IMR-90 (cell line): ENCODE data around the gene TBX10. TPM values are rescaled to one million over a fixed set of nuclear protein-coding genes. Genes with fewer than 3 reads are reported as not detected.

Experiments used
- ATAC-seq: fragments of 200-7000 bp; cut with Tn5 transposase; 2 replicates; pipeline ENCODE4 v1.9.1; 2020; ENCODE audit warnings: low read depth, mild to moderate bottlenecking, moderate library complexity
- BruUV-seq: library from RNA; stranded (reverse); fragments of 400-500 nt; replicated peaks from 2 replicates; lab custom pipeline; 2021; lab: Mats Ljungman, UMichigan
- CTCF ChIA-PET: fragments of 300-600 bp; formaldehyde crosslinking; extraction: SDS; loops from one replicate; lab custom pipeline; 2021; ENCODE audit warnings: antibody characterized with exemption; lab: Yijun Ruan, JAX
- POLR2A ChIA-PET: fragments of 300-600 bp; sonication (Branson Sonifier 250); formaldehyde crosslinking; loops from one replicate; lab custom pipeline; 2022; ENCODE audit warnings: antibody characterized with exemption; ENCODE audit not compliant: unreplicated experiment; lab: Charles Lee
- DNase-seq: peaks from one replicate; pipeline ENCODE4 v3.0.0; 2013
- H2AFZ ChIP-seq: replicated peaks from 2 replicates; pipeline ENCODE3; 2013; ENCODE audit warnings: low read length, mild to moderate bottlenecking; ENCODE audit not compliant: poor library complexity
- H2AK5ac ChIP-seq: 2 replicates; pipeline ENCODE4 v1.6.1; 2013; ENCODE audit warnings: low read depth, low read length, inconsistent platforms
- H2AK9ac ChIP-seq: replicated peaks from 2 replicates; pipeline ENCODE3; 2013; ENCODE audit warnings: mild to moderate bottlenecking, low read depth, low read length, moderate library complexity; ENCODE audit not compliant: poor library complexity
- H2BK120ac ChIP-seq: 2 replicates; pipeline ENCODE4 v1.6.1; 2013; ENCODE audit warnings: low read depth, low read length, inconsistent platforms
- H2BK15ac ChIP-seq: 3 replicates; pipeline ENCODE4 v1.6.1; 2013; ENCODE audit warnings: low read depth, low read length, inconsistent platforms
- H2BK20ac ChIP-seq: 2 replicates; pipeline ENCODE4 v1.6.1; 2013; ENCODE audit warnings: low read depth, mild to moderate bottlenecking, inconsistent platforms, low read length, moderate library complexity
- H2BK5ac ChIP-seq: 2 replicates; pipeline ENCODE4 v1.6.1; 2013; ENCODE audit warnings: mild to moderate bottlenecking, low read depth, low read length, inconsistent platforms; ENCODE audit not compliant: poor library complexity, severe bottlenecking
- H3K14ac ChIP-seq: replicated peaks from 2 replicates; pipeline ENCODE4 v1.6.1; 2013; ENCODE audit warnings: low read depth, low read length, inconsistent platforms
- H3K18ac ChIP-seq: 2 replicates; pipeline ENCODE4 v1.6.1; 2013; ENCODE audit warnings: low read depth, low read length, control low read depth
- H3K23ac ChIP-seq: 2 replicates; pipeline ENCODE4 v1.6.1; 2013; ENCODE audit warnings: low read depth, low read length, inconsistent platforms
- H3K27ac ChIP-seq: 2 replicates; pipeline ENCODE4 v1.5.1; 2013; ENCODE audit warnings: mild to moderate bottlenecking, control low read depth, low read length; ENCODE audit not compliant: insufficient read depth
- H3K27me3 ChIP-seq: 2 replicates; pipeline ENCODE4 v1.6.1; 2013; ENCODE audit warnings: low read length; ENCODE audit not compliant: control insufficient read depth, insufficient read depth
- H3K36me3 ChIP-seq: 2 replicates; pipeline ENCODE4 v1.6.1; 2013; ENCODE audit warnings: low read length, mixed read lengths; ENCODE audit not compliant: control insufficient read depth, insufficient read depth
- H3K4ac ChIP-seq: 2 replicates; pipeline ENCODE4 v1.6.1; 2013; ENCODE audit warnings: low read depth, low read length, inconsistent platforms
- H3K4me1 ChIP-seq: 2 replicates; pipeline ENCODE4 v1.6.1; 2013; ENCODE audit warnings: low read length, mixed read lengths; ENCODE audit not compliant: control insufficient read depth, insufficient read depth
- H3K4me2 ChIP-seq: 2 replicates; pipeline ENCODE4 v1.6.1; 2013; ENCODE audit warnings: low read depth, mild to moderate bottlenecking, control low read depth, low read length, moderate library complexity
- H3K4me3 ChIP-seq: 2 replicates; pipeline ENCODE4 v1.5.1; 2013; ENCODE audit warnings: low read depth, mild to moderate bottlenecking, control low read depth, low read length, moderate library complexity; ENCODE audit not compliant: insufficient read depth
- H3K56ac ChIP-seq: 2 replicates; pipeline ENCODE4 v1.6.1; 2013; ENCODE audit warnings: low read length, inconsistent platforms; ENCODE audit not compliant: insufficient read depth; ENCODE audit errors: extremely low read depth
- H3K79me1 ChIP-seq, 2 experiments: 2 replicates each; pipeline ENCODE4 v1.6.1; 2013; ENCODE audit warnings: low read length in 2 of 2, inconsistent platforms in 1 of 2, low read depth in 1 of 2
- H3K9ac ChIP-seq: 2 replicates; pipeline ENCODE4 v1.6.1; 2013; ENCODE audit warnings: low read depth, low read length, control low read depth
- H3K9me1 ChIP-seq: 2 replicates; pipeline ENCODE4 v1.6.1; 2013; ENCODE audit warnings: low read length, inconsistent platforms; ENCODE audit not compliant: insufficient read depth
- H3K9me3 ChIP-seq: 2 replicates; pipeline ENCODE4 v1.6.1; 2013; ENCODE audit warnings: low read length; ENCODE audit not compliant: control insufficient read depth, insufficient read depth
- H4K20me1 ChIP-seq: 2 replicates; pipeline ENCODE4 v1.6.1; 2013; ENCODE audit warnings: low read length, inconsistent platforms; ENCODE audit not compliant: insufficient read depth
- H4K5ac ChIP-seq: 2 replicates; pipeline ENCODE4 v1.6.1; 2013; ENCODE audit warnings: mild to moderate bottlenecking, low read depth, low read length, control low read depth
- H4K8ac ChIP-seq, 2 experiments: 2 replicates each; pipeline ENCODE4 v1.6.1; 2013; ENCODE audit warnings: low read depth in 2 of 2, low read length in 2 of 2, control low read depth in 1 of 2, inconsistent platforms in 1 of 2
- H4K91ac ChIP-seq: 2 replicates; pipeline ENCODE4 v1.6.1; 2013; ENCODE audit warnings: low read depth, low read length, inconsistent platforms; ENCODE audit not compliant: insufficient read depth
- BHLHE40 ChIP-seq: fragments of 150-350 bp; IDR thresholded peaks from 2 replicates; pipeline ENCODE4 v1.6.1; 2016; ENCODE audit warnings: mild to moderate bottlenecking, low read depth, low read length
- CEBPB ChIP-seq: IDR thresholded peaks from 2 replicates; pipeline ENCODE4 v1.6.1; 2012; ENCODE audit warnings: low read depth, low read length, improper control_type of control experiment
- CHD1 ChIP-seq: IDR thresholded peaks from 2 replicates; pipeline ENCODE4 v1.6.1; 2012; ENCODE audit warnings: low read depth, low read length, improper control_type of control experiment
- MAFK ChIP-seq: IDR thresholded peaks from 2 replicates; pipeline ENCODE4 v1.6.1; 2012; ENCODE audit warnings: low read depth, low read length, improper control_type of control experiment
- MAZ ChIP-seq: IDR thresholded peaks from 2 replicates; pipeline ENCODE4 v1.6.1; 2012; ENCODE audit warnings: low read depth, mild to moderate bottlenecking, low read length, improper control_type of control experiment, moderate library complexity, borderline replicate concordance
- MXI1 ChIP-seq: IDR thresholded peaks from 2 replicates; pipeline ENCODE4 v1.6.1; 2012; ENCODE audit warnings: low read depth, mild to moderate bottlenecking, low read length, moderate library complexity, borderline replicate concordance
- NFE2L2 ChIP-seq: fragments of 150-350 bp; IDR thresholded peaks from 2 replicates; pipeline ENCODE4 v1.6.1; 2016; ENCODE audit warnings: low read depth, mild to moderate bottlenecking, low read length
- POLR2A ChIP-seq: IDR thresholded peaks from 2 replicates; pipeline ENCODE4 v1.6.1; 2012; ENCODE audit warnings: mild to moderate bottlenecking, low read depth, low read length
- RAD21 ChIP-seq: IDR thresholded peaks from 2 replicates; pipeline ENCODE4 v1.6.1; 2012; ENCODE audit warnings: low read length, improper control_type of control experiment
- RFX5 ChIP-seq: IDR thresholded peaks from 2 replicates; pipeline ENCODE4 v1.8.0; 2012; ENCODE audit warnings: low read depth, mild to moderate bottlenecking, low read length, moderate library complexity
- SMC3 ChIP-seq: fragments of 150-350 bp; IDR thresholded peaks from 2 replicates; pipeline ENCODE4 v1.6.1; 2016; ENCODE audit warnings: low read depth, mild to moderate bottlenecking, antibody characterized with exemption, low read length, moderate library complexity
- WGBS, 2 experiments: methylation state at CpG; one replicate each; pipeline versions ENCODE4 v1.1.5 to v1.1.7; 2013; ENCODE audit warnings: missing lambda C conversion rate in 2 of 2; ENCODE audit not compliant: insufficient read length in 1 of 2; ENCODE audit errors: extremely low coverage in 2 of 2; 5-methylcytosine and 5-hydroxymethylcytosine counted together
- dilution Hi-C: fragments of 300-500 bp; cut with HindIII; formaldehyde crosslinking; loops from one replicate; pipeline ENCODE4 v1.14.3; 2018; ENCODE audit warnings: low sequenced_read_pairs; ENCODE audit not compliant: unreplicated experiment
- in situ Hi-C: fragments of 300-500 bp; cut with MboI; formaldehyde crosslinking; loops from 3 replicates; pipeline ENCODE4 v1.14.3; 2019; ENCODE audit warnings: low sequenced_read_pairs, inconsistent platforms, mixed read lengths
- intact Hi-C: fragments of 100-400 bp; cut with micrococcal nuclease; formaldehyde crosslinking; loops from 2 replicates; pipeline ENCODE4 v1.10.0; 2022
- polyA plus RNA-seq, 3 experiments: library from polyadenylated mRNA; depleted of rRNA; stranded (reverse); fragments of >200 nt; gene quantifications; 2 replicates each; pipeline ENCODE4 v1.2.3, GENCODE V29; 2012; ENCODE audit warnings: low replicate concordance in 1 of 3
- total RNA-seq: library from RNA; depleted of rRNA; stranded (reverse); fragments of >200 nt; gene quantifications from 2 replicates; pipeline ENCODE4 v1.2.3, GENCODE V29; 2012
- TF ChIP-seq, protein P1 (sequence below): conservative IDR thresholded peaks from 2 replicates; pipeline ENCODE4 v1.5.1; 2012; ENCODE audit warnings: mild to moderate bottlenecking, low read depth, low read length, improper control_type of control experiment
- TF ChIP-seq, protein P2 (sequence below): fragments of 150-350 bp; IDR thresholded peaks from 2 replicates; pipeline ENCODE4 v1.6.1; 2016; ENCODE audit warnings: low read depth, mild to moderate bottlenecking, low read length, moderate library complexity, borderline replicate concordance

Gene TBX10
- total and polyA plus RNA-seq, 2 of the 4 experiments (the other 2 are of a cell fraction) = not detected

DNA sequence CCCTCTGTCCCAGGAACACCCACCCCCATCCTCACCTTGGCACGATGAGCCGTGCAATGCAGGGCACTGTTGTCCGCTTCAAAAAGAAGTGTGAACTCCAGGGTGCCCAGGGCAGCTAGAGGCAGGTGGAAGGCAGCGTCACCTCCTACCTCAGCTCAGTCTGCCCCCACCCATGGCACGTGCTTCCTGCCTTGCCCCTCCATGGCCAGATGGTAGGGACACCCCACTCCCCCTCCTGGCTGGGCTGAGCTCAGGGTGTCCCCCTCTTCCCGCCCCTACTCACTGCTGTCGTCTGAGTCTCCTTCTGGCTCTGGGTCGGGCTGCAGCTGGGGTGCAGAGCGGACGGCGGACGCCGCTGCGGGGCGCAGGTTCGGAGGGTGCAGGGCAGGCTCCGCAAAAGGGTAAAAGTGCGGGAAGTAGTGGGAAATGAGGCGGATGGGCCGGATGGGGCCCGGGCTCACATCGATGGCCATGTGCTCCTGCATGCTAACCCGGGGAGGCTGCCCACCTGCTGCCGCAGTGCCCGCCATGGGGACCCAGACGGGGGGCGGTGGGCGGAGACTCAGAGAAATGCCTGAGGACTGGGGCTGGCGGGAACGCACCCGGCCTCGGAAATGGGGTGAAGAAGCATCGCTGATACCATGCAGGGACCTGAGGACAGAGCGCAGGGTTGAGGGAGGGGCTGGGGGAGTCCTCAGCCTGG lies 23.7 kb downstream of the TBX10 start:
- DNase-seq = no peak
- Histone ChIP-seq H3K4ac (no peak overlapping the region), H3K27ac (no peak overlapping the region), H3K14ac (no peak overlapping the region), H3K9ac (no peak overlapping the region), H4K8ac (no peak overlapping the region), H4K5ac (no peak overlapping the region), H3K56ac (no peak overlapping the region), H3K4me3 (no peak overlapping the region), H2BK20ac (no peak overlapping the region), H2AK9ac (no peak overlapping the region), H3K18ac (no peak overlapping the region), H4K20me1 (no peaks in the 10 kb centered on the region; the same call in 1 of the 2 replicates), H3K9me3 (no peaks in the 10 kb centered on the region), H3K4me2 (no peak overlapping the region), H3K79me1 (no peaks in the 10 kb centered on the region), H2BK15ac (no peak overlapping the region), H3K27me3 (peaks cover 20% of the 10 kb centered on the region), H3K4me1 (no peaks in the 10 kb centered on the region), H2BK120ac (no peak overlapping the region), H3K9me1 (no peaks in the 10 kb centered on the region), H4K91ac (no peak overlapping the region), H2AK5ac (no peak overlapping the region), H3K36me3 (peaks cover 20% of the 10 kb centered on the region), H3K23ac (no peak overlapping the region), H2AFZ (peak overlapping the region; percentile 51), H2BK5ac (no peak overlapping the region)
- ChIA-PET POLR2A (no interaction called here), CTCF (no interaction called here)
- WGBS, 2 experiments = 18% methylated on average over 5 of the region's 34 CpGs; no CpG with 5 or more reads in 1 of the 2 experiments
- in situ Hi-C loops = no loop called here
- TF ChIP-seq MXI1 (no peak), CEBPB (no peak), SMC3 (no peak), CHD1 (no peak), MAZ (no peak), POLR2A (no peak), BHLHE40 (no peak), MAFK (no peak), NFE2L2 (no peak), RAD21 (no peak), RFX5 (no peak)
- TF ChIP-seq, protein P1, sequence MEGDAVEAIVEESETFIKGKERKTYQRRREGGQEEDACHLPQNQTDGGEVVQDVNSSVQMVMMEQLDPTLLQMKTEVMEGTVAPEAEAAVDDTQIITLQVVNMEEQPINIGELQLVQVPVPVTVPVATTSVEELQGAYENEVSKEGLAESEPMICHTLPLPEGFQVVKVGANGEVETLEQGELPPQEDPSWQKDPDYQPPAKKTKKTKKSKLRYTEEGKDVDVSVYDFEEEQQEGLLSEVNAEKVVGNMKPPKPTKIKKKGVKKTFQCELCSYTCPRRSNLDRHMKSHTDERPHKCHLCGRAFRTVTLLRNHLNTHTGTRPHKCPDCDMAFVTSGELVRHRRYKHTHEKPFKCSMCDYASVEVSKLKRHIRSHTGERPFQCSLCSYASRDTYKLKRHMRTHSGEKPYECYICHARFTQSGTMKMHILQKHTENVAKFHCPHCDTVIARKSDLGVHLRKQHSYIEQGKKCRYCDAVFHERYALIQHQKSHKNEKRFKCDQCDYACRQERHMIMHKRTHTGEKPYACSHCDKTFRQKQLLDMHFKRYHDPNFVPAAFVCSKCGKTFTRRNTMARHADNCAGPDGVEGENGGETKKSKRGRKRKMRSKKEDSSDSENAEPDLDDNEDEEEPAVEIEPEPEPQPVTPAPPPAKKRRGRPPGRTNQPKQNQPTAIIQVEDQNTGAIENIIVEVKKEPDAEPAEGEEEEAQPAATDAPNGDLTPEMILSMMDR = no peak
- TF ChIP-seq, protein P2, sequence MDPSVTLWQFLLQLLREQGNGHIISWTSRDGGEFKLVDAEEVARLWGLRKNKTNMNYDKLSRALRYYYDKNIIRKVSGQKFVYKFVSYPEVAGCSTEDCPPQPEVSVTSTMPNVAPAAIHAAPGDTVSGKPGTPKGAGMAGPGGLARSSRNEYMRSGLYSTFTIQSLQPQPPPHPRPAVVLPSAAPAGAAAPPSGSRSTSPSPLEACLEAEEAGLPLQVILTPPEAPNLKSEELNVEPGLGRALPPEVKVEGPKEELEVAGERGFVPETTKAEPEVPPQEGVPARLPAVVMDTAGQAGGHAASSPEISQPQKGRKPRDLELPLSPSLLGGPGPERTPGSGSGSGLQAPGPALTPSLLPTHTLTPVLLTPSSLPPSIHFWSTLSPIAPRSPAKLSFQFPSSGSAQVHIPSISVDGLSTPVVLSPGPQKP = no peak
- dilution Hi-C loops = no loop called here
- no peak for ATAC-seq
- no TSS peak for BruUV-seq
- intact Hi-C loops = no loop called here
